D721Med (cell line): ENCODE measurements around the gene CDC25C.
"Not testable (repeated sequence)": the region's sequence is repeated elsewhere in the genome, so short reads cannot be mapped to it uniquely, and the experiment has no call there.

Source experiments
- DNase-seq: peaks from one replicate; pipeline ENCODE4 v3.0.0; 2011; ENCODE audit warnings: low spot score; ENCODE audit not compliant: insufficient read length
- FAIRE-seq: peaks from 2 replicates; lab custom pipeline; 2011; peaks lifted over from hg19 to GRCh38; lab: Jason Lieb, UNC
- TF ChIP-seq, protein P1 (sequence below): IDR thresholded peaks from 2 replicates; pipeline ENCODE4 v1.5.1; 2012; ENCODE audit warnings: mild to moderate bottlenecking, control low read depth; ENCODE audit not compliant: insufficient read depth; ENCODE audit errors: missing control alignments

CDC25C gene

GRCh38 chr5:138263581-138263980 is 68.0 kb downstream of the CDC25C start:
- FAIRE-seq: no peak
- no peak for DNase-seq
- TF ChIP-seq, protein P1, sequence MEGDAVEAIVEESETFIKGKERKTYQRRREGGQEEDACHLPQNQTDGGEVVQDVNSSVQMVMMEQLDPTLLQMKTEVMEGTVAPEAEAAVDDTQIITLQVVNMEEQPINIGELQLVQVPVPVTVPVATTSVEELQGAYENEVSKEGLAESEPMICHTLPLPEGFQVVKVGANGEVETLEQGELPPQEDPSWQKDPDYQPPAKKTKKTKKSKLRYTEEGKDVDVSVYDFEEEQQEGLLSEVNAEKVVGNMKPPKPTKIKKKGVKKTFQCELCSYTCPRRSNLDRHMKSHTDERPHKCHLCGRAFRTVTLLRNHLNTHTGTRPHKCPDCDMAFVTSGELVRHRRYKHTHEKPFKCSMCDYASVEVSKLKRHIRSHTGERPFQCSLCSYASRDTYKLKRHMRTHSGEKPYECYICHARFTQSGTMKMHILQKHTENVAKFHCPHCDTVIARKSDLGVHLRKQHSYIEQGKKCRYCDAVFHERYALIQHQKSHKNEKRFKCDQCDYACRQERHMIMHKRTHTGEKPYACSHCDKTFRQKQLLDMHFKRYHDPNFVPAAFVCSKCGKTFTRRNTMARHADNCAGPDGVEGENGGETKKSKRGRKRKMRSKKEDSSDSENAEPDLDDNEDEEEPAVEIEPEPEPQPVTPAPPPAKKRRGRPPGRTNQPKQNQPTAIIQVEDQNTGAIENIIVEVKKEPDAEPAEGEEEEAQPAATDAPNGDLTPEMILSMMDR: no peak

GRCh38 chr5:138258704-138259292 is 72.8 kb downstream of the CDC25C start:
- TF ChIP-seq, protein P1: no peak
- FAIRE-seq: no peak
- no peak for DNase-seq

GRCh38 chr5:138257583-138257982 is 74.0 kb downstream of the CDC25C start:
- TF ChIP-seq, protein P1: no peak
- no peak for FAIRE-seq
- DNase-seq: no peak

DNA sequence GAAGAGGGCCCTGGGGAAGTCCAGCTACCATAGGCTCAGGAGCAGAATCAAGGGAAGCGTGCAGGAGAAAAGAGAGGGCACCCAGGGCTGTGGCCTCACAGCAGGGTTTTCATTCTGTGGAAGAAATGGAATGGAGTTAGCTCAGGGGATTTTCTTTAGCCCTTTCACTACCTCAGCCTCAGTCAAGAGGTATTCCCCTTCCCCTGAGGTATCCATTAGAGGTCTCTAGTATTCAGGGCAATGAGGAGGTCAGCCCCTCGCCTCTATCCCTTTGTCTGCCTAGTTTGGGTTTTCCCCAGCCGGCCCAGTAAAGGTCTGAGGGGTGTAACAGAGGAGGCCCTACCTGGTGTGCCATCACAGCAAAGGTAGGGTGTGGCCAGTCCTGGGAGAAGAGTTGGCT is 78.7 kb downstream of the CDC25C start:
- no peak for FAIRE-seq
- TF ChIP-seq, protein P1: no peak
- no peak for DNase-seq

DNA sequence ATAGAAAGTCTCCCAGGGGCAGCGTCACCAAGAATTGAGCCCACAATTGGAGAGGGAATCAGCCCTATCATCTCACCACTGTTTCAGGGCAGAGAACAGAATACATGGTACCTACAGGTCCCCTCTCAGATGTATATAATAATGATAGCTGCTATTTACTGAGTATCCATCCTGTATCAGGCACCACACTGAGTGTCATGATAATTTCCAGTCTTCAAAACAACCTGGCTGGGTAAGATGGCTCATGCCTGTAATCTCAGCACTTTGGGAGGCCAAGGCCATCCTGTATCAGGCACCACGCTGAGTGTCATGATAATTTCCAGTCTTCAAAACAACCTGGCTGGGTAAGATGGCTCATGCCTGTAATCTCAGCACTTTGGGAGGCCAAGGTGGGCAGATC is 83.8 kb downstream of the CDC25C start:
- not testable (repeated sequence) for FAIRE-seq, DNase-seq

DNA sequence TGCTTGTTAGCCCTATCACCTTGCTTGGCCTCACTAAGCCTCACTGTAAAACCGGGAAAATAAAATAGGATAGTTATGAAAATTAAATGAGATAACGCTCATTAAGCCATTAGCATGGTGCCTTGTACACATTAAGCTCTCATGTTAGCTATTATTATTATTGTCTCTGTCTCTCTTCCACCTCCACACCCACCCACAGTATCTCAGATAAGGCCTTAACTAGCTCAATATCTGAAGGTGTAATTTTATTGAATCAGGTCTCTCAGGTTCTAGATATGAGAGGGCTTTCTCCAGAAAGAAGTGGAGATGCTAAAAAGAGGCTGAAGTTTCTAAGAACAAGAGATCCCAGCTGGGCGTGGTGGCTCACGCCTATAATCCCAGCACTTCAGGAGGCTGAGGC is 84.8 kb downstream of the CDC25C start:
- FAIRE-seq (no peak), DNase-seq (no peak)
- TF ChIP-seq, protein P1: no peak

- DNase-seq (no peak), FAIRE-seq (no peak)
- TF ChIP-seq, protein P1: no peak
Measured at GRCh38 chr5:138246334-138246733, 85.3 kb downstream of the CDC25C start.

DNA sequence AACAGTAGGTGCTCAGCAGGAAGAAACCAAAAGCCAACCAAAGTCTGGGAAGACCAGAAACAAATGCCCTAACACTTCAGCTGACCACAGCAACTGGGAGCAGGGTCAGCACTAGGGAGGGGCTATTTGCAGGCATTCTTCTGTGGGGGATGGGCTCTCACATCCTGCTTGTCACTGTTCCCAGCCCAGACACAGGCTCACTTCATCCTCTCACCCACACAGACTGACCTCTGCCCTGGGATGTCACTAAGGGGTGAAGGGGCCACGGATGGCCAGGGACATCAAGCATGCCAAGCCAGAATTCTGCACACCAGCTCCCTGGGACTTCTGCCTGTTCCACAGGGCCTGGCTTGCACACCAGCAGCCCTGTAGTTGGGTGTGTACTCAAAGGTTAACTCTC is 85.9 kb downstream of the CDC25C start:
- DNase-seq: no peak
- no peak for FAIRE-seq
- TF ChIP-seq, protein P1: no peak
